HEK293 (cell line): Measurements from ENCODE around the gene SAMD14.

Experiments used
- CTCF ChIA-PET: fragments of 350-600 bp; formaldehyde crosslinking; extraction: SDS; loops from one replicate; lab custom pipeline; 2021; ENCODE audit warnings: antibody characterized with exemption; lab: Yijun Ruan, JAX
- POLR2A ChIA-PET: fragments of 300-600 bp; formaldehyde crosslinking; extraction: SDS; loops from one replicate; lab custom pipeline; 2020; ENCODE audit warnings: antibody characterized with exemption, inconsistent platforms; lab: Yijun Ruan, JAX
- H3K27ac ChIP-seq: fragments of 200-500 bp; sonication (Bioruptor generic); 2 replicates; pipeline ENCODE4 v1.5.1; 2014; ENCODE audit warnings: low read depth, low read length, control low read depth, inconsistent platforms; ENCODE audit errors: extremely low read depth
- H3K36me3 ChIP-seq, 2 experiments: fragments of 200-500 bp in 1 of 2; sonication (Bioruptor generic) in 1 of 2; 1 replicate in 1 of 2; 2 replicates in 1 of 2; pipeline ENCODE4 v1.5.1; 2014 to 2017; ENCODE audit warnings: inconsistent platforms in 2 of 2, low read length in 2 of 2; ENCODE audit not compliant: control insufficient read depth in 2 of 2, insufficient read depth in 1 of 2
- H3K4me1 ChIP-seq: fragments of 200-500 bp; sonication (Bioruptor generic); 2 replicates; pipeline ENCODE4 v1.5.1; 2014; ENCODE audit warnings: mild to moderate bottlenecking, low read length, inconsistent platforms; ENCODE audit not compliant: control insufficient read depth, insufficient read depth
- H3K4me3 ChIP-seq: 2 replicates; pipeline ENCODE4 v1.5.1; 2011; ENCODE audit warnings: low read depth, mild to moderate bottlenecking, control low read depth, low read length, moderate library complexity
- H3K9me3 ChIP-seq: fragments of 200-500 bp; sonication (Bioruptor generic); 2 replicates; pipeline ENCODE4 v1.5.1; 2014; ENCODE audit warnings: low read depth, low read length, inconsistent platforms; ENCODE audit not compliant: control insufficient read depth, insufficient read depth
- GLI2 ChIP-seq: fragments of 450-650 bp; formaldehyde crosslinking; IDR thresholded peaks from 2 replicates; pipeline ENCODE4; 2017; ENCODE audit warnings: missing biosample characterization, missing genetic modification characterization, low read depth, borderline replicate concordance
- GLIS1 ChIP-seq: fragments of 450-650 bp; formaldehyde crosslinking; IDR thresholded peaks from 2 replicates; pipeline ENCODE4 v1.5.1; 2016; ENCODE audit warnings: missing biosample characterization, missing genetic modification characterization
- HIC1 ChIP-seq: fragments of 450-650 bp; formaldehyde crosslinking; IDR thresholded peaks from 2 replicates; pipeline ENCODE4 v1.5.1; 2016; ENCODE audit warnings: missing biosample characterization, missing genetic modification characterization
- IKZF3 ChIP-seq: fragments of 450-650 bp; IDR thresholded peaks from 2 replicates; pipeline ENCODE4 v1.5.0; 2018; ENCODE audit warnings: missing biosample characterization, mild to moderate bottlenecking, missing genetic modification characterization, moderate library complexity
- KLF10 ChIP-seq: fragments of 450-650 bp; IDR thresholded peaks from 2 replicates; pipeline ENCODE4 v1.5.1; 2018; ENCODE audit warnings: missing biosample characterization, mild to moderate bottlenecking, missing genetic modification characterization
- PBX3 ChIP-seq: sonication (generic); formaldehyde crosslinking; IDR thresholded peaks from 2 replicates; pipeline ENCODE4 v1.8.1; 2022; ENCODE audit warnings: mild to moderate bottlenecking, moderate library complexity, missing genetic modification reagents
- ZBTB21 ChIP-seq: fragments of 450-650 bp; formaldehyde crosslinking; IDR thresholded peaks from 2 replicates; pipeline ENCODE4 v1.5.1; 2017; ENCODE audit warnings: missing biosample characterization, missing genetic modification characterization
- ZBTB49 ChIP-seq: fragments of 450-650 bp; formaldehyde crosslinking; IDR thresholded peaks from 2 replicates; pipeline ENCODE4 v1.5.1; 2016; ENCODE audit warnings: missing biosample characterization, missing genetic modification characterization, low read depth
- ZFHX2 ChIP-seq: fragments of 450-650 bp; formaldehyde crosslinking; conservative IDR thresholded peaks from 2 replicates; pipeline ENCODE4 v1.5.1; 2016; ENCODE audit warnings: missing biosample characterization, missing genetic modification characterization
- ZFP41 ChIP-seq: fragments of 450-650 bp; formaldehyde crosslinking; IDR thresholded peaks from 2 replicates; pipeline ENCODE4 v1.5.1; 2016; ENCODE audit warnings: missing biosample characterization, missing genetic modification characterization, borderline replicate concordance
- ZIC2 ChIP-seq: fragments of 450-650 bp; formaldehyde crosslinking; IDR thresholded peaks from 2 replicates; pipeline ENCODE4 v1.5.1; 2016; ENCODE audit warnings: missing biosample characterization, missing genetic modification characterization
- ZNF10 ChIP-seq: fragments of 450-650 bp; formaldehyde crosslinking; IDR thresholded peaks from 2 replicates; pipeline ENCODE4 v1.5.1; 2017; ENCODE audit warnings: missing biosample characterization, missing genetic modification characterization
- ZNF121 ChIP-seq: fragments of 450-650 bp; formaldehyde crosslinking; IDR thresholded peaks from 2 replicates; pipeline ENCODE4 v1.5.1; 2016; ENCODE audit warnings: missing biosample characterization, missing genetic modification characterization
- ZNF146 ChIP-seq: fragments of 450-650 bp; formaldehyde crosslinking; IDR thresholded peaks from 2 replicates; pipeline ENCODE4 v1.5.1; 2016; ENCODE audit warnings: missing biosample characterization, missing genetic modification characterization
- ZNF335 ChIP-seq: fragments of 450-650 bp; formaldehyde crosslinking; conservative IDR thresholded peaks from 2 replicates; pipeline ENCODE4 v1.5.1; 2016; ENCODE audit warnings: missing biosample characterization, missing genetic modification characterization
- ZNF433 ChIP-seq: fragments of 450-650 bp; formaldehyde crosslinking; IDR thresholded peaks from 2 replicates; pipeline ENCODE4 v1.5.1; 2016; ENCODE audit warnings: missing biosample characterization, missing genetic modification characterization, low read depth
- ZNF501 ChIP-seq: fragments of 450-650 bp; formaldehyde crosslinking; IDR thresholded peaks from 2 replicates; pipeline ENCODE4 v1.5.1; 2016; ENCODE audit warnings: missing biosample characterization, missing genetic modification characterization
- ZNF529 ChIP-seq: fragments of 450-650 bp; formaldehyde crosslinking; IDR thresholded peaks from 2 replicates; pipeline ENCODE4 v1.5.1; 2017; ENCODE audit warnings: missing genetic modification characterization, missing biosample characterization; ENCODE audit not compliant: insufficient replicate concordance
- ZNF585B ChIP-seq: fragments of 450-650 bp; formaldehyde crosslinking; IDR thresholded peaks from 2 replicates; pipeline ENCODE4 v1.5.1; 2016; ENCODE audit warnings: missing biosample characterization, missing genetic modification characterization
- ZNF600 ChIP-seq: fragments of 450-650 bp; formaldehyde crosslinking; IDR thresholded peaks from 2 replicates; pipeline ENCODE4 v1.5.1; 2016; ENCODE audit warnings: missing biosample characterization, missing genetic modification characterization
- ZNF658 ChIP-seq: fragments of 450-650 bp; formaldehyde crosslinking; IDR thresholded peaks from 2 replicates; pipeline ENCODE4; 2016; ENCODE audit warnings: missing biosample characterization, missing genetic modification characterization
- ZNF664 ChIP-seq: fragments of 450-650 bp; formaldehyde crosslinking; IDR thresholded peaks from 2 replicates; pipeline ENCODE4 v1.5.1; 2016; ENCODE audit warnings: missing biosample characterization, missing genetic modification characterization
- ZNF677 ChIP-seq: fragments of 450-650 bp; IDR thresholded peaks from 2 replicates; pipeline ENCODE4 v1.5.0; 2018; ENCODE audit warnings: missing biosample characterization, mild to moderate bottlenecking, missing genetic modification characterization, moderate library complexity
- ZNF747 ChIP-seq: fragments of 450-650 bp; formaldehyde crosslinking; IDR thresholded peaks from 2 replicates; pipeline ENCODE4 v1.5.1; 2016; ENCODE audit warnings: missing biosample characterization, missing genetic modification characterization

The SAMD14 gene

GRCh38 chr17:50143461-50144176, 13.7 kb upstream of the SAMD14 start:
- H3K4me3 ChIP-seq, result no peak overlapping the region
- CTCF ChIA-PET, result interaction anchor here (0.6 to 2.1 kb wide), 5 partner anchors 18 to 253 kb away, joined by 3 to 5 read pairs (median 3); partner anchors contain the start of gene LRRC59
- TF ChIP-seq ZNF335 (tag by site-specific recombination) (no peak), ZFP41 (tag by site-specific recombination) (no peak), ZNF747 (tag by site-specific recombination) (no peak), GLIS1 (tag by site-specific recombination) (no peak), ZNF146 (tag by site-specific recombination) (no peak), GLI2 (tag by site-specific recombination) (no peak), ZIC2 (tag by site-specific recombination) (no peak), ZNF658 (tag by site-specific recombination) (no peak), ZNF664 (no peak), ZFHX2 (tag by site-specific recombination) (no peak), ZNF677 (no peak)
- TF ChIP-seq, all 188 proteins: peak for 0
- H3K9me3 ChIP-seq, result no peaks in the 10 kb centered on the region
- peaks cover 13% of the 10 kb centered on the region for H3K4me1 ChIP-seq
- H3K27ac ChIP-seq, result no peak overlapping the region
- POLR2A ChIA-PET, result interaction anchor here (1.2 kb wide), 1 partner anchor 29 kb away, joined by 4 read pairs; no protein-coding TSS in a partner anchor
- H3K36me3 ChIP-seq, result peaks cover 23 to 92% of the 10 kb centered on the region in 2 experiments; a peak in 2 of 3 replicates

GRCh38 chr17:50141745-50142110, 11.8 kb upstream of the SAMD14 start:
- peaks cover 35 to 100% of the 10 kb centered on the region in 2 experiments for H3K36me3 ChIP-seq
- H3K27ac ChIP-seq, result no peak overlapping the region
- POLR2A ChIA-PET, result no interaction called here
- CTCF ChIA-PET, result interaction anchor here (0.8 to 3.8 kb wide), 6 partner anchors 8 to 48 kb away, joined by 3 to 52 read pairs (median 10); partner anchors contain the start of genes PPP1R9B and SAMD14
- no peaks in the 10 kb centered on the region for H3K4me1 ChIP-seq
- TF ChIP-seq ZNF10 (tag by site-specific recombination), result no peak
- H3K4me3 ChIP-seq, result no peak overlapping the region
- H3K9me3 ChIP-seq, result no peaks in the 10 kb centered on the region

GRCh38 chr17:50141026-50141744, 11.2 kb upstream of the SAMD14 start:
- H3K4me3 ChIP-seq, result no peak overlapping the region
- no peaks in the 10 kb centered on the region for H3K4me1 ChIP-seq
- ChIA-PET POLR2A (interaction anchor here (1.3 to 1.5 kb wide), 2 partner anchors 10 to 11 kb away, joined by 3 to 7 read pairs; no protein-coding TSS in a partner anchor), CTCF (interaction anchor here (0.6 to 3.8 kb wide), 11 partner anchors 9 to 125 kb away, joined by 3 to 52 read pairs (median 5); partner anchors contain the start of genes PPP1R9B and SAMD14)
- no peaks in the 10 kb centered on the region for H3K9me3 ChIP-seq
- H3K27ac ChIP-seq, result no peak overlapping the region
- peaks cover 37 to 100% of the 10 kb centered on the region in 2 experiments for H3K36me3 ChIP-seq
- no peak for TF ChIP-seq ZNF585B (tag by site-specific recombination)
- no peak for TF ChIP-seq KLF10
- no peak for TF ChIP-seq PBX3 (CRISPR knock-in tag)
- no peak for TF ChIP-seq ZBTB21
- TF ChIP-seq ZNF600 (tag by site-specific recombination), result peak; percentile 44; the same call in 1 of the 2 replicates
- no peak for TF ChIP-seq ZFHX2 (tag by site-specific recombination)
- TF ChIP-seq HIC1 (tag by site-specific recombination), result no peak
- TF ChIP-seq ZNF433 (tag by site-specific recombination), result no peak
- 0 out of 2 replicates have a peak, but pooled peaks have one; percentile 52 for TF ChIP-seq ZNF121 (tag by site-specific recombination)
- no peak for TF ChIP-seq ZNF664
- TF ChIP-seq ZNF501 (tag by site-specific recombination), result no peak
- TF ChIP-seq ZFP41 (tag by site-specific recombination), result no peak
- no peak for TF ChIP-seq ZNF529 (tag by site-specific recombination)
- no peak for TF ChIP-seq IKZF3 (tag by site-specific recombination)
- TF ChIP-seq ZBTB49 (tag by site-specific recombination), result no peak
